AG04450 (cell line): ENCODE data around the gene ZNF420. TPM values are rescaled to one million over a fixed set of nuclear protein-coding genes. Genes with fewer than 3 reads are reported as not detected.
"Not testable (repeated sequence)": the region's sequence is repeated elsewhere in the genome, so short reads cannot be mapped to it uniquely, and the experiment has no call there.

ENCODE experiments used
- CTCF ChIA-PET: fragments of 300-600, 350-600 bp; formaldehyde crosslinking; extraction: SDS; loops from one replicate; lab custom pipeline; 2022; ENCODE audit warnings: antibody characterized with exemption, inconsistent platforms; lab: Charles Lee
- POLR2A ChIA-PET: fragments of 350-600 bp; formaldehyde crosslinking; extraction: SDS; loops from one replicate; lab custom pipeline; 2021; ENCODE audit warnings: antibody characterized with exemption, inconsistent platforms; lab: Yijun Ruan, JAX
- DNase-seq: peaks from one replicate; pipeline ENCODE4 v3.0.0-alpha.2; 2011; ENCODE audit warnings: low read depth, low spot score
- H3K27ac ChIP-seq: one replicate; pipeline ENCODE4 v1.5.1; 2012; ENCODE audit warnings: low read depth, low read length, control low read depth
- H3K27me3 ChIP-seq: one replicate; pipeline ENCODE4 v1.6.0; 2012; ENCODE audit warnings: low read length; ENCODE audit not compliant: control insufficient read depth, insufficient read depth
- H3K4me3 ChIP-seq: 2 replicates; pipeline ENCODE4 v1.5.1; 2011; ENCODE audit warnings: mild to moderate bottlenecking, low read depth, low read length, control low read depth
- H3K9me3 ChIP-seq: 2 replicates; pipeline ENCODE4 v1.5.1; 2012; ENCODE audit warnings: low read length; ENCODE audit not compliant: control insufficient read depth, insufficient read depth
- polyA plus RNA-seq: library from polyadenylated mRNA; depleted of rRNA; stranded (reverse); fragments of >200 nt; gene quantifications from 2 replicates; pipeline ENCODE4 v1.2.3, GENCODE V29; 2011
- TF ChIP-seq, protein P1 (sequence below): IDR thresholded peaks from 2 replicates; pipeline ENCODE4 v1.5.1; 2011; ENCODE audit warnings: low read depth, low read length, control low read depth, inconsistent platforms

Gene ZNF420
- polyA plus RNA-seq, 1 experiment: 5.9 TPM

DNA sequence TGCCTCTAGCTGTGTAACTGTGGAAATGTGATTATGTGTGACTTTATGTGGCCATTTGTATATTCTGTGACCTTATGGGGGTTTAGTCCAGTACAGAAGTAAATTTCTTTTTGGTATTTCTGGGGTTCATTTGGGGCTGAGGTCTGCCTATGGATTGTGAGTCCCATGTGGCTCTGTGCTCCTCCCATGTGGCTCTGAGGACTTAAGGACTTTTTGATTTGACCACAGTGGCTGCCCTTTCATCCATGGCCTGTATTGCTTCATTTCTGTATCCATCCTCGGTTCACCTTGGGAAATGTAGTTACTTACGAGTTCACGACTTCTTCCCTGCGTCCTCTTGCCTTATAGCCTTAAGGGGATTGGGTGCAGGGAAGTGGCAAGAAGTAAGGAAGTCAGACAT, 1.0 kb downstream of the ZNF420 start:
- ChIA-PET CTCF (no interaction called here), POLR2A (no interaction called here)
- no peaks in the 10 kb centered on the region for H3K27me3 ChIP-seq
- DNase-seq: no peak
- peaks cover 15% of the 10 kb centered on the region for H3K9me3 ChIP-seq
- H3K4me3 ChIP-seq: peak overlapping the region; percentile 97
- no peak overlapping the region for H3K27ac ChIP-seq
- TF ChIP-seq, protein P1, sequence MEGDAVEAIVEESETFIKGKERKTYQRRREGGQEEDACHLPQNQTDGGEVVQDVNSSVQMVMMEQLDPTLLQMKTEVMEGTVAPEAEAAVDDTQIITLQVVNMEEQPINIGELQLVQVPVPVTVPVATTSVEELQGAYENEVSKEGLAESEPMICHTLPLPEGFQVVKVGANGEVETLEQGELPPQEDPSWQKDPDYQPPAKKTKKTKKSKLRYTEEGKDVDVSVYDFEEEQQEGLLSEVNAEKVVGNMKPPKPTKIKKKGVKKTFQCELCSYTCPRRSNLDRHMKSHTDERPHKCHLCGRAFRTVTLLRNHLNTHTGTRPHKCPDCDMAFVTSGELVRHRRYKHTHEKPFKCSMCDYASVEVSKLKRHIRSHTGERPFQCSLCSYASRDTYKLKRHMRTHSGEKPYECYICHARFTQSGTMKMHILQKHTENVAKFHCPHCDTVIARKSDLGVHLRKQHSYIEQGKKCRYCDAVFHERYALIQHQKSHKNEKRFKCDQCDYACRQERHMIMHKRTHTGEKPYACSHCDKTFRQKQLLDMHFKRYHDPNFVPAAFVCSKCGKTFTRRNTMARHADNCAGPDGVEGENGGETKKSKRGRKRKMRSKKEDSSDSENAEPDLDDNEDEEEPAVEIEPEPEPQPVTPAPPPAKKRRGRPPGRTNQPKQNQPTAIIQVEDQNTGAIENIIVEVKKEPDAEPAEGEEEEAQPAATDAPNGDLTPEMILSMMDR: no peak

DNA sequence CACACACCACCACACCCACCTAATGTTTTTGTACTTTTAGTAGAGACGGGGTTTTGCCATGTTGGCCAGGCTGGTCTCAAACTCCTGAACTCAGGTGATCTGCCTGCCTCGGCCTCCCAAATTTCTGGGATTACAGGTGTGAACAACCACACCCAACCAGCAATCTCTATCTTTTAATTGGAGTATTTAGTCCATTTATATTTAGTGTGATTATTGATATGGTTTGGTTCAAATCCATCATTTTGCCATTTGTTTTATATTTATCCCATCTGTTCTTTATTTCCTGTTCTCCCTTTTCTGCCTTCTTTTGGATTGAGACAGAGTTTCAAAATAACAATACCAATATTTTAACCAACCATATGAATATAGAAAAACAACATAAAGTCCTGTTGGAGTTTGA, 4.1 kb downstream of the ZNF420 start:
- DNase-seq: no peak
- Histone ChIP-seq H3K27ac (no peak overlapping the region), H3K9me3 (peaks cover 27% of the 10 kb centered on the region), H3K4me3 (no peak overlapping the region), H3K27me3 (no peaks in the 10 kb centered on the region)
- POLR2A ChIA-PET: no interaction called here
- TF ChIP-seq, protein P1: no peak
- CTCF ChIA-PET: no interaction called here

DNA sequence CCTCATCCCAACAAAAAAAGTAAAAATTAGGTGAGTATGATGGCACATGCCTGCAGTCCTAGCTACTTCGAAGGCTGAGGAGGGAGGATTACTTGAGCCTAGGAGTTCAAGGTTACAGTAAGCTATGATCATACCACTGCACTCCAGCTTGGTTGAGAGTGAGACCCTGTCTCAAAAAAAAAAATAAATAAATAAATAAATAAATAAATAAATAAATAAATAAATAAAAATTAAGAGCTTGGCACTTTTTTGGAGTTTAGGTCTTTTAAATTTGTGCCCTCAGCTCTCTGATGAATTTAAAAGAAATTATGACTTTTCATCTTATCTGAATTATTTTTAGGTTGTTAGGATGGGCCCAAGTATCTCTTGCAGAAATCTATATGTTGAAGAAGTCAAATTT, 8.9 kb downstream of the ZNF420 start:
- Histone ChIP-seq H3K27ac (no peak overlapping the region), H3K4me3 (no peak overlapping the region), H3K27me3 (no peaks in the 10 kb centered on the region), H3K9me3 (peaks cover 32% of the 10 kb centered on the region)
- CTCF ChIA-PET: no interaction called here
- POLR2A ChIA-PET: no interaction called here
- no peak for DNase-seq
- TF ChIP-seq, protein P1: no peak

DNA sequence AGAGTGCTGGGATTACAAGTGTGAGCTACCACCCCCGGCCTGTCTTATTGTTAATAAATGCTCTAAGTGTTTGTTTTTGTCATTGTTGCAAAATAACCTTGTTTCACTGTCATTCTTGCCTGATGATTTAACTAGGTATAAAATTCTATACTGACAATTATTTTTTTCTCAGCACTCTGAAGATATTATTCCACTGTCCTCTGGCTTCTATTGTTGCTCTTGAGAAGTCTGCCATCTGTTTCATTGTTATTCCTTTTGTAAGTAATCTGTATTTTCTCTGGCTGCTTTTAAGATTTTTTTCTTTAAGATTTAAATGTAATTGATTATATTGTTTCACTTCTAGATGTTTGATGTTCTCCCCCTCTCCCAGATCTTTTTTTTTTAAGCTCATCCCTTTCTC, 17.6 kb downstream of the ZNF420 start:
- ChIA-PET CTCF (no interaction called here), POLR2A (no interaction called here)
- no peak for DNase-seq
- TF ChIP-seq, protein P1: no peak
- Histone ChIP-seq H3K27ac (no peak overlapping the region), H3K27me3 (no peaks in the 10 kb centered on the region), H3K9me3 (peaks cover 25% of the 10 kb centered on the region), H3K4me3 (no peak overlapping the region)

DNA sequence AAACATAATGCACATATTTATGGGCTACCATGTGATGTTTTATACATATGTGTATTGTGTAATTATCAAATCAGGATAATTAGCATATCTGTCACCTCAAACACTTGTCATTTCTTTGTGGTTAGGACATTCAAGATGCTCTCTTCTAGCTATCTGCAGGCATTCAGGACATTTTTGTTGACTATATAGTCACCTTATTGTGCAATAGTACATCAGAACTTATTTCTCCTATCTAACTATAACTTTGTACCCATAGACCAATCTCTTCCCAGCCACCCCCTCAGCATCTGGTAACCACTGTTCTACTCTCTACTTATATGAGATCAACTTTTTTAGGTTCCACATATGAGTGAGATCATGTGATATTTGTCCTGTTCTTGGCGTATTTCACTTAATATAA, 20.3 kb downstream of the ZNF420 start:
- TF ChIP-seq, protein P1: no peak
- POLR2A ChIA-PET: no interaction called here
- no peak for DNase-seq
- no peak overlapping the region for H3K4me3 ChIP-seq
- no peaks in the 10 kb centered on the region for H3K27me3 ChIP-seq
- CTCF ChIA-PET: no interaction called here
- H3K27ac ChIP-seq: no peak overlapping the region
- H3K9me3 ChIP-seq: peaks cover 30% of the 10 kb centered on the region

DNA sequence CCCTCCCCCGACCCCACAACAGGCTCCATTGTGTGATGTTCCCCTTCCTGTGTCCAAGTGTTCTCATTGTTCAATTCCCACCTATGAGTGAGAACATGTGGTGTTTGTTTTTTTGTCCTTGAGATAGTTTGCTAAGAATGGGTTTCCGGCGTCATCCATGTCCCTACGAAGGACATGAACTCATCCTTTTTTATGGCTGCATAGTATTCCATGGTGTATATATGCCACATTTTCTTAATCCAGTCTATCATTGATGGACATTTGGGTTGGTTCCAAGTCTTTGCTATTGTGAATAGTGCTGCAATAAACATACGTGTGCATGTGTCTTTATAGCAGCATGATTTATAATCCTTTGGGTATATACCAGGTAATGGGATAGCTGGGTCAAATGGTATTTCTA, 25.9 kb downstream of the ZNF420 start:
- CTCF ChIA-PET: not testable (repeated sequence)

DNA sequence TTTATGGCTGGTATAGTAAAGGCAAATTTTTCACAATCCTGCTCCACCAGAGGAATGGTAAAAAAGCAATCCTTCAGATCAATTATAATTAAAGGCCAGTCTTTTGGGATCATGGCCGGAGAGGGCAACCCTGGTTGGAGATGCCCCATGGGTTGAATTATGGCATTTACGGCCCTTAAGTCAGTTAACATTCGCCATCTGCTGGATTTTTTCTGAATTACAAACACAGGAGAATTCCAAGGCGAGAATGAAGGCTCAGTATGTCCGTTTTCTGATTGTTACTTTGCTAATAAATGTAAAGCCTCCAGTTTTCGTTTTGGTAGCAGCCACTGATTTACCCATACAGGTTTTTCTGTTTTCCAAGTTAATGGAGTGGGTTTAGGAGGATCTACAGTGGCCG, 33.5 kb downstream of the ZNF420 start:
- H3K27ac ChIP-seq, POLR2A ChIA-PET, CTCF ChIA-PET, H3K27me3 ChIP-seq, DNase-seq, H3K4me3 ChIP-seq: not testable (repeated sequence)
- peaks cover 41% of the 10 kb centered on the region for H3K9me3 ChIP-seq

More for the DNA sequence above, 25.9 kb downstream of the ZNF420 start:
- DNase-seq, POLR2A ChIA-PET, H3K27me3 ChIP-seq, H3K27ac ChIP-seq, H3K4me3 ChIP-seq: not testable (repeated sequence)
- peaks cover 30% of the 10 kb centered on the region for H3K9me3 ChIP-seq
